Activated CD8-positive, alpha-beta T cell treated with anti-CD3 and anti-CD28 coated beads for 36 hours (primary cell): ENCODE measurements around the gene FUOM. TPM values are rescaled to one million over a fixed set of nuclear protein-coding genes. Genes with fewer than 3 reads are reported as not detected.

Experiments used
- ATAC-seq: fragments of 200-7000 bp; cut with Tn5 transposase; one replicate; pipeline ENCODE4 v1.10.0; 2021; ENCODE audit warnings: mild to moderate bottlenecking, moderate library complexity
- CTCF ChIA-PET: fragments of 350-600 bp; sonication (Branson Sonifier 250); formaldehyde crosslinking; loops from one replicate; lab custom pipeline; 2021; ENCODE audit warnings: antibody characterized with exemption; lab: Charles Lee
- POLR2A ChIA-PET: fragments of 350-600 bp; sonication (Branson Sonifier 250); formaldehyde crosslinking; loops from one replicate; lab custom pipeline; 2021; ENCODE audit warnings: antibody characterized with exemption; lab: Charles Lee
- DNase-seq: peaks from one replicate; pipeline ENCODE4 v3.0.0-alpha.2; 2020
- H3K27ac Mint-ChIP-seq: one replicate; pipeline ENCODE4 v1.8.0; 2021; ENCODE audit warnings: mild to moderate bottlenecking, mixed read lengths
- H3K27me3 Mint-ChIP-seq: one replicate; pipeline ENCODE4 v1.8.0; 2021; ENCODE audit warnings: mixed read lengths
- H3K36me3 Mint-ChIP-seq: one replicate; pipeline ENCODE4 v1.8.0; 2021; ENCODE audit warnings: low read depth, mixed read lengths
- H3K4me1 Mint-ChIP-seq: one replicate; pipeline ENCODE4 v1.8.0; 2021; ENCODE audit warnings: low read depth, mixed read lengths
- H3K4me3 Mint-ChIP-seq: one replicate; pipeline ENCODE4 v1.8.0; 2021; ENCODE audit warnings: mild to moderate bottlenecking, moderate library complexity, mixed read lengths
- H3K9me3 Mint-ChIP-seq: one replicate; pipeline ENCODE4 v1.8.0; 2021; ENCODE audit warnings: mixed read lengths
- intact Hi-C: fragments of 100-400 bp; cut with micrococcal nuclease; formaldehyde crosslinking; loops from one replicate; pipeline ENCODE4 v1.10.0; 2022
- total RNA-seq, 2 experiments: library from RNA; stranded (reverse); gene quantifications; one replicate each; pipeline ENCODE4 v1.2.3, GENCODE V29; 2021
- TF ChIP-seq, protein P1 (sequence below): fragments of 200-600 bp; IDR thresholded peaks from one replicate; pipeline ENCODE4 v1.8.0; 2022; ENCODE audit warnings: antibody characterized with exemption, mild to moderate bottlenecking

The FUOM gene
- total RNA-seq, 2 experiments from 2014 or later = 32.2 to 33.7 TPM

DNA sequence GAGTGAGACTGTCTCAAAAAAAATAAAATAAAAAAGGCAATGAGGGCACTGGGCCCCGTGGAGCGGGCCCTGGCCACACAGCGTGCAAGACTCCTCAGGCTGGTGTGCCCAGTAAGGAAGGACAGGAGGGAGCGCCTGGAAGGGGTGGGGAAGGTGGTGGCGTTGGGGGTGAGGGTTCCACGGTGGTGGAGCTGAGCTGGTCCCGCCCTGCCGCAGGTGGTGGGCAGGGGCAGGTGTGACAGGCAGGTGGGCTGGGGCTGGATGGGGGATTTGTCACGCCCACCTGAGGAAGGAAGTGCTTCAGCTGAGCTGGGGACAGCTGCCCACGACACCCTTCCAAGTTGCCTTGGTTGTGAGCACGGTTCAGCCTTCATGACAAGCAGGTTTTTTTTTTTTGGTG is 11.4 kb downstream of the FUOM start:
- peaks cover 34% of the 10 kb centered on the region for H3K27me3 Mint-ChIP-seq
- TF ChIP-seq, protein P1, sequence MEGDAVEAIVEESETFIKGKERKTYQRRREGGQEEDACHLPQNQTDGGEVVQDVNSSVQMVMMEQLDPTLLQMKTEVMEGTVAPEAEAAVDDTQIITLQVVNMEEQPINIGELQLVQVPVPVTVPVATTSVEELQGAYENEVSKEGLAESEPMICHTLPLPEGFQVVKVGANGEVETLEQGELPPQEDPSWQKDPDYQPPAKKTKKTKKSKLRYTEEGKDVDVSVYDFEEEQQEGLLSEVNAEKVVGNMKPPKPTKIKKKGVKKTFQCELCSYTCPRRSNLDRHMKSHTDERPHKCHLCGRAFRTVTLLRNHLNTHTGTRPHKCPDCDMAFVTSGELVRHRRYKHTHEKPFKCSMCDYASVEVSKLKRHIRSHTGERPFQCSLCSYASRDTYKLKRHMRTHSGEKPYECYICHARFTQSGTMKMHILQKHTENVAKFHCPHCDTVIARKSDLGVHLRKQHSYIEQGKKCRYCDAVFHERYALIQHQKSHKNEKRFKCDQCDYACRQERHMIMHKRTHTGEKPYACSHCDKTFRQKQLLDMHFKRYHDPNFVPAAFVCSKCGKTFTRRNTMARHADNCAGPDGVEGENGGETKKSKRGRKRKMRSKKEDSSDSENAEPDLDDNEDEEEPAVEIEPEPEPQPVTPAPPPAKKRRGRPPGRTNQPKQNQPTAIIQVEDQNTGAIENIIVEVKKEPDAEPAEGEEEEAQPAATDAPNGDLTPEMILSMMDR = no peak
- peaks cover 7% of the 10 kb centered on the region for H3K4me1 Mint-ChIP-seq
- H3K27ac Mint-ChIP-seq = no peak overlapping the region
- H3K9me3 Mint-ChIP-seq = no peaks in the 10 kb centered on the region
- intact Hi-C loops = no loop called here
- ATAC-seq (no peak), DNase-seq (no peak)
- no peak overlapping the region for H3K4me3 Mint-ChIP-seq
- CTCF ChIA-PET = no interaction called here
- H3K36me3 Mint-ChIP-seq = no peaks in the 10 kb centered on the region
- POLR2A ChIA-PET = interaction anchor here (2.7 kb wide), 1 partner anchor 11 kb away, joined by 12 read pairs; the partner anchor contains the start of gene FUOM

DNA sequence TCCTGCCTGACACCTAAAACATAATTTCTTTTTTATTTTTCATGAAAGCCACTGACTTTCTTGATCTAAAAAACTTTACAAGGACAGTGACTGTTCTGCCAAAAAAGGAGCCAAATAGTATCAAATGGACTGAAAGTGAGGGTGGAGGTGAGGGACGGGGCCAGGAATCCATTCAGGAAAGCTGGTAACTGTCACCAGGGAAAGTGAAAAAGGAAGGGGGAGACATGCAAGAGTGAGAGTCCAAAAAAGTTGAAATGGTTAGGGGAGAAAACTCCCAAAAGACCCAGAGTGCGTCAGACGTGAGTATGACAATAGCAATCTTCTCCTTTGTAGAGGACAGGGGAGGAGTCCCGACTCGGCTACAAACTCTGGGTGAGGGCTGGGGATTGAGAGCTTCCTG is 13.6 kb downstream of the FUOM start:
- H3K27ac Mint-ChIP-seq = no peak overlapping the region
- ATAC-seq = no peak
- CTCF ChIA-PET = interaction anchor here (2.9 kb wide), 1 partner anchor 14 kb away, joined by 14 read pairs; no protein-coding TSS in a partner anchor

DNA sequence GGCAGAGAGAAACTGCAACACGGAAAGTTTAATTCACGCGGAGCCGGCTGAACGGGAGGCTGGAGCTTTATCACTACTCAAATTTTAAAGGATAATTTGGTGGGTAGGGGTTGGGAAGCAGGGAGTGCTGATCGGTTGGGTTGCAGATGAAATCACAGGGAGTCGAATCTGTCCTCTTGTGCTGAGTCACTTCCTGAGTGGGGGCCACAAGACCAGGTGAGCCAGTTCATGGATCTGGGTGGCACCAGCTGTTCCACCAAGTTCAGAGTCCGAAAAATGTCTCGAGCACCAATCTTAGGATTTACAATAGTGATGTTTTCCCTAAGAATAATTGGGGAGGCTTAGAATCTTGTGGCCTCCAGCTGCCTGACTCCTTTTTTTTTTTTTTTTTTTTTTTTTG is 14.3 kb downstream of the FUOM start:
- no peak for ATAC-seq
- POLR2A ChIA-PET = no interaction called here
- Mint-ChIP-seq H3K4me1 (peaks cover 4% of the 10 kb centered on the region), H3K9me3 (no peaks in the 10 kb centered on the region), H3K27me3 (peaks cover 30% of the 10 kb centered on the region), H3K4me3 (no peak overlapping the region), H3K27ac (no peak overlapping the region), H3K36me3 (no peaks in the 10 kb centered on the region)
- CTCF ChIA-PET = interaction anchor here (2.9 kb wide), 1 partner anchor 14 kb away, joined by 14 read pairs; no protein-coding TSS in a partner anchor
- DNase-seq = no peak
- TF ChIP-seq, protein P1 = no peak
- intact Hi-C loops = no loop called here

More for the DNA sequence above, 13.6 kb downstream of the FUOM start:
- intact Hi-C loops = no loop called here
- no peak overlapping the region for H3K4me3 Mint-ChIP-seq
- H3K27me3 Mint-ChIP-seq = peaks cover 32% of the 10 kb centered on the region
- peaks cover 6% of the 10 kb centered on the region for H3K4me1 Mint-ChIP-seq
- H3K36me3 Mint-ChIP-seq = no peaks in the 10 kb centered on the region
- POLR2A ChIA-PET = no interaction called here
- H3K9me3 Mint-ChIP-seq = no peaks in the 10 kb centered on the region
- TF ChIP-seq, protein P1 = no peak
- no peak for DNase-seq

DNA sequence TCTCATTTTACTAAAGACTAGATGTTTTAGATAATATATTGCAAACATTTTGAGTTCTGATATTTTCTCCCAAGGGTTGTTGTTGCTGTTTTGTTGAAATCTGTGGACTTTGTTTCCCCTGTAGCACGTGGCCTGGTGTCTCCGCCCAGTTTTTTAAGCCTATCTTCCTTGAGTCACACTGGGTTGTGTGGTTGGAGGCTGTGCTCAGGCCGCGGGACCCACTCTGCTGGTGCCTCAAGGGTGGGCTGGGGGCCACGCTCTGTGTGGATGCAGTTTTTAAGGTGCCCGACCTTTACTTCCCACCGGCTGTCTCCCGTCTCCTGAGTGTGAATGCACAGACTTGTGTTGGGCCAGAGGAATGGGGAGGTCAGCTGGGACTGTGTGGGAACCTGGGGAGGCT is 14.9 kb downstream of the FUOM start:
- Mint-ChIP-seq H3K4me1 (peaks cover 4% of the 10 kb centered on the region), H3K36me3 (no peaks in the 10 kb centered on the region), H3K4me3 (no peak overlapping the region), H3K27ac (no peak overlapping the region), H3K27me3 (peaks cover 30% of the 10 kb centered on the region), H3K9me3 (no peaks in the 10 kb centered on the region)
- DNase-seq (no peak), ATAC-seq (no peak)
- ChIA-PET POLR2A (no interaction called here), CTCF (interaction anchor here (2.9 kb wide), 1 partner anchor 13 kb away, joined by 14 read pairs; no protein-coding TSS in a partner anchor)
- intact Hi-C loops = no loop called here
- TF ChIP-seq, protein P1 = no peak

DNA sequence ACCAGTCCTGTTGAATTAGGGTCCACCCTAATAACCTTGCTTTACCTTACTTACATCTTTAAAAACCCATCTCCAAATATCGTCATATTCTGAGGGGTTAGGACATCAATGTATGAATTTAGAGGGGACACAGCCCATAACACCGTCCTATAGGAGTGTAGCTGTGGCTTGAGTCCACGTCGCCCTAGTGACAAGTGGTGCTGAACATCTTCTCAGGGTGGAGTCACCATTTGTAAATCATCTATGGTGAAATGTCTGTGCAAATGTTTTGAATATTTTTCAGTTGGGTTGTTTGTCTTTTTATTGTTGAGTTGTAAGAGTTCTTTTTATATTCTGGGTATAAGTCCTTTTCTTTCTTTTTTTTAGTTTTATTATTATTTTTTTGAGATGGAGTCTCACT is 15.8 kb downstream of the FUOM start:
- Mint-ChIP-seq H3K27ac (no peak overlapping the region), H3K9me3 (no peaks in the 10 kb centered on the region), H3K4me1 (peaks cover 4% of the 10 kb centered on the region), H3K4me3 (no peak overlapping the region), H3K27me3 (peaks cover 29% of the 10 kb centered on the region), H3K36me3 (no peaks in the 10 kb centered on the region)
- ATAC-seq (no peak), DNase-seq (no peak)
- CTCF ChIA-PET = interaction anchor here (0.9 kb wide), 2 partner anchors 12 to 34 kb away, joined by 3 read pairs; no protein-coding TSS in a partner anchor
- TF ChIP-seq, protein P1 = no peak
- intact Hi-C loops = no loop called here
- POLR2A ChIA-PET = no interaction called here
